C4-2B (cell line): ENCODE measurements around the gene ZEB2.

Source experiments
- CTCF ChIP-seq: fragments of 450-650 bp; conservative IDR thresholded peaks from 2 replicates; pipeline ENCODE4 v1.5.1; 2017; ENCODE audit warnings: mild to moderate bottlenecking
- ZFX ChIP-seq: fragments of 450-650 bp; IDR thresholded peaks from 2 replicates; pipeline ENCODE4 v1.6.1; 2017

- no peak for TF ChIP-seq CTCF
- TF ChIP-seq ZFX, result no peak
Measured at GRCh38 chr2:144443837-144444817, 75.8 kb downstream of the ZEB2 start.
